Natural killer cell (primary cell): ENCODE data around the gene MICOS13. TPM values are rescaled to one million over a fixed set of nuclear protein-coding genes. Genes with fewer than 3 reads are reported as not detected.
A peak's percentile ranks its signal among the peaks of the same experiment; 100 is the strongest.

ENCODE experiments used
- ATAC-seq, 3 donors: fragments of 150-1000 bp in 2 of 3; fragments of 200-7000 bp in 1 of 3; cut with Tn5 transposase; 1 replicate in 1 of 3; 2 replicates in 2 of 3; pipeline ENCODE4 v1.10.0; 2021; ENCODE audit warnings: mild to moderate bottlenecking in 2 of 3, moderate library complexity in 2 of 3
- DNase-seq, 2 donors: peaks; one replicate each; pipeline versions ENCODE4 v3.0.0 to v3.0.0-alpha.2; 2013 to 2021; ENCODE audit warnings: mixed read lengths in 1 of 2
- H3K27ac ChIP-seq: one replicate; pipeline ENCODE4 v1.5.1; 2013; ENCODE audit warnings: mild to moderate bottlenecking, low read length
- H3K27me3 ChIP-seq: one replicate; pipeline ENCODE4 v1.6.1; 2013; ENCODE audit warnings: low read length; ENCODE audit not compliant: control insufficient read depth, insufficient read depth
- H3K36me3 ChIP-seq: one replicate; pipeline ENCODE4 v1.6.1; 2013; ENCODE audit warnings: low read length; ENCODE audit not compliant: control insufficient read depth, insufficient read depth
- H3K4me1 ChIP-seq: one replicate; pipeline ENCODE4 v1.6.1; 2013; ENCODE audit warnings: low read length; ENCODE audit not compliant: control insufficient read depth, insufficient read depth
- H3K4me3 ChIP-seq: one replicate; pipeline ENCODE4 v1.5.1; 2013; ENCODE audit warnings: low read length
- H3K9me3 ChIP-seq: one replicate; pipeline ENCODE4 v1.6.1; 2013; ENCODE audit warnings: low read length; ENCODE audit not compliant: control insufficient read depth, insufficient read depth
- H3K27ac Mint-ChIP-seq, 2 donors: one replicate each; pipeline ENCODE4 v1.8.0; 2022; ENCODE audit warnings: mild to moderate bottlenecking in 2 of 2, mixed read lengths in 2 of 2, moderate library complexity in 1 of 2
- H3K27me3 Mint-ChIP-seq, 2 donors: one replicate each; pipeline ENCODE4 v1.8.0; 2022; ENCODE audit warnings: low read depth in 2 of 2, mixed read lengths in 2 of 2
- H3K36me3 Mint-ChIP-seq: one replicate; pipeline ENCODE4 v1.8.0; 2022; ENCODE audit warnings: mixed read lengths
- H3K4me1 Mint-ChIP-seq, 2 donors: one replicate each; pipeline ENCODE4 v1.8.0; 2022; ENCODE audit warnings: mixed read lengths in 2 of 2
- H3K4me3 Mint-ChIP-seq: one replicate; pipeline ENCODE4 v1.8.0; 2022; ENCODE audit warnings: mild to moderate bottlenecking, moderate library complexity, mixed read lengths
- H3K9me3 Mint-ChIP-seq, 2 donors: one replicate each; pipeline ENCODE4 v1.8.0; 2022; ENCODE audit warnings: mixed read lengths in 2 of 2
- WGBS: methylation state at CpG from one replicate; pipeline ENCODE4 v1.1.7; 2013; ENCODE audit warnings: missing lambda C conversion rate; ENCODE audit not compliant: insufficient coverage; 5-methylcytosine and 5-hydroxymethylcytosine counted together
- intact Hi-C: fragments of 100-400 bp; cut with micrococcal nuclease; formaldehyde crosslinking; loops from one replicate; pipeline ENCODE4 v1.14.2; 2022
- total RNA-seq, 4 donors: library from RNA; stranded (reverse); fragments of 120-200 nt in 1 of 4; gene quantifications; one replicate each; pipeline versions ENCODE4 v1.2.3 to v1.2.4, GENCODE V29; 2013 to 2022
- TF ChIP-seq, protein P1 (sequence below): fragments of 200-600 bp; IDR thresholded peaks from one replicate; pipeline ENCODE4 v1.8.0; 2022; ENCODE audit warnings: antibody characterized with exemption

MICOS13 gene
- total RNA-seq, 3 donors from 2014 or later (not counting 1 experiment from before 2014, with no cell fraction given) = 17.7 to 27.7 (median 25.1) TPM

DNA sequence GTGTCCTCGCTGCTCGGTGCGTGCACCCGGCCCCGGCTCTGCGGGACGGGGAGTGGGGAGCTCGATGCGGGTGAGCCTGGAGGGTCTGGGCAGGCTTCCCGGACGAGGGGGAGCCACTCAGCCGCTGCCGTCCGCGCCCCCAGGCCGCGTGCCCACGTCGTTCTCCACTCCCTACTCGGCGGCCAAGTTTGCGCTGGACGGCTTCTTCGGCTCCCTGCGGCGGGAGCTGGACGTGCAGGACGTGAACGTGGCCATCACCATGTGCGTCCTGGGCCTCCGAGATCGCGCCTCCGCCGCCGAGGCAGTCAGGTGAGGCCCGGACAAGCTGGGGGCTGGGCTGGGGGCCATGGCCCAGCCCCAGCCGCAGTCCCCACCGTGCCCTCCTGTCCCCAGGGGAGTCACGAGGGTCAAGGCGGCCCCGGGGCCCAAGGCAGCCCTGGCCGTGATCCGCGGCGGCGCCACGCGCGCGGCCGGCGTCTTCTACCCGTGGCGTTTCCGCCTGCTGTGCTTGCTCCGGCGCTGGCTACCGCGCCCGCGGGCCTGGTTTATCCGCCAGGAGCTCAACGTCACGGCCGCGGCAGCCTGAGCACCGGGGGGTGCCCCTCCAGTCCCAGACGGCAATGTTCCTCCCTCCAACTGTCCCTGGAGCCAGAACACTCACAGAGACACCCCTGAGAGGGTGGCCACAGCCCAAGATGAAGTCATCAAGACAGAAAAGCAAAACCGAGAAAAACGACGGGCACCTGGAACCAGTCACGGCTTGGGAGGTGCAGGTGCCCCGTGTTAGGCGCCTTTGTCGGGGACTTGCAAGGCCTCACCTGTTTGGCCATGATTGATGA, 7.3 kb upstream of the MICOS13 start:
- H3K27ac ChIP-seq = no peak overlapping the region
- H3K9me3 Mint-ChIP-seq = no peaks in the 10 kb centered on the region
- DNase-seq (peak in 1 of 2 donors; percentile 30), ATAC-seq (no peak)
- peak overlapping the region; percentile 86 for H3K4me3 Mint-ChIP-seq
- WGBS = 64% methylated on average over 76 of the region's 76 CpGs
- H3K4me1 Mint-ChIP-seq = peaks cover 13 to 35% of the 10 kb centered on the region in 2 donors
- no peaks in the 10 kb centered on the region for H3K27me3 Mint-ChIP-seq
- H3K27ac Mint-ChIP-seq = peak overlapping the region in 1 of 2 donors; percentile 85
- H3K27me3 ChIP-seq = no peaks in the 10 kb centered on the region
- no peaks in the 10 kb centered on the region for H3K36me3 Mint-ChIP-seq
- H3K36me3 ChIP-seq = peaks cover 9% of the 10 kb centered on the region
- H3K9me3 ChIP-seq = no peaks in the 10 kb centered on the region
- intact Hi-C loops = no loop called here
- TF ChIP-seq, protein P1, sequence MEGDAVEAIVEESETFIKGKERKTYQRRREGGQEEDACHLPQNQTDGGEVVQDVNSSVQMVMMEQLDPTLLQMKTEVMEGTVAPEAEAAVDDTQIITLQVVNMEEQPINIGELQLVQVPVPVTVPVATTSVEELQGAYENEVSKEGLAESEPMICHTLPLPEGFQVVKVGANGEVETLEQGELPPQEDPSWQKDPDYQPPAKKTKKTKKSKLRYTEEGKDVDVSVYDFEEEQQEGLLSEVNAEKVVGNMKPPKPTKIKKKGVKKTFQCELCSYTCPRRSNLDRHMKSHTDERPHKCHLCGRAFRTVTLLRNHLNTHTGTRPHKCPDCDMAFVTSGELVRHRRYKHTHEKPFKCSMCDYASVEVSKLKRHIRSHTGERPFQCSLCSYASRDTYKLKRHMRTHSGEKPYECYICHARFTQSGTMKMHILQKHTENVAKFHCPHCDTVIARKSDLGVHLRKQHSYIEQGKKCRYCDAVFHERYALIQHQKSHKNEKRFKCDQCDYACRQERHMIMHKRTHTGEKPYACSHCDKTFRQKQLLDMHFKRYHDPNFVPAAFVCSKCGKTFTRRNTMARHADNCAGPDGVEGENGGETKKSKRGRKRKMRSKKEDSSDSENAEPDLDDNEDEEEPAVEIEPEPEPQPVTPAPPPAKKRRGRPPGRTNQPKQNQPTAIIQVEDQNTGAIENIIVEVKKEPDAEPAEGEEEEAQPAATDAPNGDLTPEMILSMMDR = peak; percentile 18
- peak overlapping the region; percentile 43 for H3K4me3 ChIP-seq
- H3K4me1 ChIP-seq = peaks cover 39% of the 10 kb centered on the region

DNA sequence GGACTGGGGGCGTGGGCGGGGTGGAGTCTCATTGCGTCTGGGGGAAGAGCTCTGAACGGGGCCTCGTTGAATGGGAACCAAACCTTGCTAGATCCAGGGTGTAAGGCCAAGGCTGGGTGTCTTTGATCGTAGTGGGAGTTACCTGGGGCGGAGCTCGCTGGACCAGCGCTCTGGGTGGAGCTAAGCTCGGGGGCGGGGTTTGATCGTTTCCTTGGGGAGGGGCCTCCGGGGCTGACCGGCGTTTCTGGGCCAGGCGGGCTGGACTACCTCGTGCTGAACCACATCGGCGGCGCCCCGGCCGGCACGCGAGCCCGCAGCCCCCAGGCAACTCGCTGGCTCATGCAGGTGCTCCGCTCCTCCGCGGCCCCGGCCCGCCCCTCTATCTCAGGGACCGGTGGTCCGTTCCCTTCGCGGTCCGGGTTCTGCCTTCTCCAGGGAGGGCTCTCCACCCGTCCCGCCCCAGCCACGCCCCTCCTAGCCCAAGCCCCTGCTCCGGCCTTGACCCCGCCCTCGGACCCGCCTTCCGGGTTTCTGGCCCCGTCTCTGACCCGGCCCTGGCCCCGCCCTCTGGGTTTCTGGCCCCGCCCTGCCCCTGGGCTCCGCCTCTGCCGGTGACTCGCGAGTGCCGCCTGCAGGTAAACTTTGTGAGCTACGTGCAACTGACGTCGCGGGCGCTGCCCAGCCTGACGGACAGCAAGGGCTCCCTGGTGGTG, 6.5 kb upstream of the MICOS13 start:
- H3K27me3 ChIP-seq = no peaks in the 10 kb centered on the region
- WGBS = under 1% methylated on average over 59 of the region's 59 CpGs
- H3K36me3 ChIP-seq = peaks cover 1% of the 10 kb centered on the region
- ATAC-seq (peak; percentile 73 to 89 (median 78)), DNase-seq (peak; percentile 93 to 98)
- no peaks in the 10 kb centered on the region for H3K36me3 Mint-ChIP-seq
- H3K9me3 ChIP-seq = no peaks in the 10 kb centered on the region
- intact Hi-C loops = no loop called here
- peaks cover 13 to 39% of the 10 kb centered on the region in 2 donors for H3K4me1 Mint-ChIP-seq
- TF ChIP-seq, protein P1 = peak; percentile 84
- H3K4me3 Mint-ChIP-seq = peak overlapping the region; percentile 86
- no peaks in the 10 kb centered on the region for H3K27me3 Mint-ChIP-seq
- H3K27ac Mint-ChIP-seq = peak overlapping the region; percentile 60 to 85
- peaks cover 36% of the 10 kb centered on the region for H3K4me1 ChIP-seq
- H3K27ac ChIP-seq = peak overlapping the region; percentile 50
- H3K9me3 Mint-ChIP-seq = no peaks in the 10 kb centered on the region
- H3K4me3 ChIP-seq = peak overlapping the region; percentile 43

DNA sequence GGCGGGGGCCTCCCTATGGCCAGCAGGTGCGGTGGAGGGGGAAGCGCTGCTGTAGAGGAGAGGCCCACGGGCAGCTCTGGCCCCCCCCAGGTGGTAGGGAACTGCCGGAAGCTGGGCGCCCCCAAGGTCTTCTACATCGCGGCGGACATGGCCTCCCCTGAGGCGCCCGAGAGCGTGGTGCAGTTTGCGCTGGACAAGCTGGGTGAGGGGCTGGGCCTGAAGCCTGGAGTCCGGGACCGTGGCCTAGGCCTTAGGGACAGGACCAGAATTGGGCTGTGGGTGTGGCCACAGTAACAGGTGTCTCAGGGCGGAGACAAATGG, 6.0 kb upstream of the MICOS13 start:
- H3K36me3 ChIP-seq = no peaks in the 10 kb centered on the region
- Mint-ChIP-seq H3K36me3 (no peaks in the 10 kb centered on the region), H3K27ac (peak overlapping the region; percentile 60 to 85), H3K9me3 (no peaks in the 10 kb centered on the region), H3K4me3 (peak overlapping the region; percentile 86), H3K27me3 (no peaks in the 10 kb centered on the region), H3K4me1 (peaks cover 13 to 44% of the 10 kb centered on the region in 2 donors)
- H3K27ac ChIP-seq = peak overlapping the region; percentile 50
- DNase-seq (no peak), ATAC-seq (no peak)
- no peaks in the 10 kb centered on the region for H3K9me3 ChIP-seq
- intact Hi-C loops = no loop called here
- H3K4me3 ChIP-seq = peak overlapping the region; percentile 43
- TF ChIP-seq, protein P1 = no peak
- no peaks in the 10 kb centered on the region for H3K27me3 ChIP-seq
- WGBS = 11% methylated on average over 16 of the region's 16 CpGs
- peaks cover 32% of the 10 kb centered on the region for H3K4me1 ChIP-seq
